Right renal pelvis (tissue), 4 donors: ENCODE measurements around the gene GPAT2. TPM values are rescaled to one million over a fixed set of nuclear protein-coding genes. Genes with fewer than 3 reads are reported as not detected.
"Not testable (repeated sequence)": the region's sequence is repeated elsewhere in the genome, so short reads cannot be mapped to it uniquely, and the experiment has no call there.

Experiments
- DNase-seq, 4 donors: peaks; one replicate each; pipeline ENCODE4 v3.0.0-alpha.2; 2013; ENCODE audit warnings: low read depth in 4 of 4, low spot score in 3 of 4, missing footprints in 1 of 4
- polyA plus RNA-seq, 4 donors: library from polyadenylated mRNA; unstranded; fragments of 120-200 nt; gene quantifications; one replicate each; pipeline ENCODE4 v1.2.1, GENCODE V29; 2013; ENCODE audit not compliant: insufficient read length in 4 of 4

The GPAT2 gene
- polyA plus RNA-seq, 4 donors: 2.4 to 4.5 (median 3.2) TPM

DNA sequence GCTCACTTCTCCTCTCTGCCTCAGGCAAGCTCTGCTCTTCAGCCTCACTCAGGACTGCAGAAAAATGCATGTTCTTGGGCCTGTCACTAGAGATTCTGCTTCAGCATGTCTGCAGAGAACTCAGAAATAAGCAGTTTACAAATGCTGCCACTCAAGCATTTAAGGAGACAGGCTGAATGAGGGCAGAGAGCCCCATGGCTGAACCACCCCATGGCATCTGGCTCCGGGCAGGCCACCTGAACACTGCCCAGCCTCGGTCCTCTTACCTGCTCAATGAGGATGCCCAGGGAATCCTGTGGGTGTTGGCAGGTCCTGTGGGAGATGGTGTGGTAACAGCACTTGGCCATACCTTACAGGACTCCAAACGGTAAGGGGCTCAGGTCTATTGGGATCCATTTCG is 31.2 kb upstream of the GPAT2 start:
- DNase-seq: not testable (repeated sequence)

DNA sequence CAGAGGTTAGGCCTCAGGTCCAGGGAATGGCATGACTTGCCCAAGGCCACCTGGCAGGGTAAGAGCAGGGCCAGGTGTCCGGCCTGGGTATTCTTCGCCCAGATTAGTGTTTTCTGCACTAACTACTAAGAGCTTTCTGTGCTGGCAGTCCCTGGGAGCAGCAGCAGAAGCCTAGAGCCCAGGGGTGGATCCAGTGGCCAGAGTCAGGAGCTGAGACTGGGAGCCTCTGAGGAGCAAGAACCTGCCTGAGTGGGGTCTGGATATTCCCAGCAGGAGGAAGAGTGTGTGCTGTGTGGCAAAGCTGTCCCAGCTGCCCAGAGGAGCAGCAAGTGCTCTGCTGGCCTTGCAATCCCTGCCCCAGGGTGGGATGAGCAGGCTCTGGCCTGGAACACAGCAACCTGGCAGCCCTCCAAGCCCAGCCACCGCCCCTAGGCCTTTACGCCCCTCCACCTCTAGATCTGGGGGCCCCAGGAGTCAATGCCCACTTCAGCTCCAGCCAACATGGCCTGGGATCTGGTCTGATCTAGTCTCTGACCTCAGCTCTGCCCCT is 30.7 kb upstream of the GPAT2 start:
- no peak for DNase-seq

DNA sequence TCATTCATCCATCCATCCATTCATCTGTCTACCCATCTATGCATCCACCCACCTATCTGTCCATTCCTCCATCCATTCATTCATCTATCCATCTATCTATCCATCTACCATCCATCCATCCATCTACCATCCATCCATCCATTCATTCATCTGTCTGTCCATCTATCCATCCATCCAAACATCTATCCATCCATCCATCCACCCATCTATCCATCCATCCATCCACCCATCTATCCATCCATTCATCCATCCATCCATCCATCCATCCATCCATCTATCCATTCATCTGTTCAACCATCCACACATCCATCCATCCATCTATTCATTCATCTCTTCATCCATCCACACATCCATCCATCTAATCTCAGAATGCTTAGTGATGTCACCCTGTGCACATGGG is 30.0 kb upstream of the GPAT2 start:
- not testable (repeated sequence) for DNase-seq

DNA sequence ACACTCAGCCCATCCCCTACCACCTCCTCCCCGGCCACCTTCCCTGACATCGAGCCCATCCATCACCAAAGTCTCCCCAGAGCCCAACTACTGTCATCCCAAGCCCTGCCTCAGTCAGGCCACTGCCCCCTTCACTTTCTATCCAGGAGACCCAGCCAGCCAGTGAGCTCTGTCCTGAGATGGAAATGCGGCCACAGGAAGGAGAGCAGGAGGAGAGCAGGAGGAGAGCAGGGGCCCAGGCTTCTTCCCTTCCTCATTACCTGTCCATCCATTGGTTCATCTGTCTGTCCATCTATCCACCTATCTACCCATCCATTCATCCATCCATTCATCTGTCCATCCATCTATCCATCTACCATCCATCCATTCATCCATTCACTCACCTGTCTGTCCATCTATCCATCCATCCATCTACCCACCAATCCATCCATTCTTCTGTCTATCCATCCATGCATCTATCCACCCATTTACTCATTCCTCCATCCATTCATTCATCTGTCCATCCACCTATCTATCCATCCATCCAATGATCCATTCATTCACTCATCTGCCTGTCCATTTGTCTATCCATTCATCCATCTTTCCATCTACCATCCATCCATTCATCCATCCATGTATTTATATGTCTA is 29.4 kb upstream of the GPAT2 start:
- DNase-seq: not testable (repeated sequence)

DNA sequence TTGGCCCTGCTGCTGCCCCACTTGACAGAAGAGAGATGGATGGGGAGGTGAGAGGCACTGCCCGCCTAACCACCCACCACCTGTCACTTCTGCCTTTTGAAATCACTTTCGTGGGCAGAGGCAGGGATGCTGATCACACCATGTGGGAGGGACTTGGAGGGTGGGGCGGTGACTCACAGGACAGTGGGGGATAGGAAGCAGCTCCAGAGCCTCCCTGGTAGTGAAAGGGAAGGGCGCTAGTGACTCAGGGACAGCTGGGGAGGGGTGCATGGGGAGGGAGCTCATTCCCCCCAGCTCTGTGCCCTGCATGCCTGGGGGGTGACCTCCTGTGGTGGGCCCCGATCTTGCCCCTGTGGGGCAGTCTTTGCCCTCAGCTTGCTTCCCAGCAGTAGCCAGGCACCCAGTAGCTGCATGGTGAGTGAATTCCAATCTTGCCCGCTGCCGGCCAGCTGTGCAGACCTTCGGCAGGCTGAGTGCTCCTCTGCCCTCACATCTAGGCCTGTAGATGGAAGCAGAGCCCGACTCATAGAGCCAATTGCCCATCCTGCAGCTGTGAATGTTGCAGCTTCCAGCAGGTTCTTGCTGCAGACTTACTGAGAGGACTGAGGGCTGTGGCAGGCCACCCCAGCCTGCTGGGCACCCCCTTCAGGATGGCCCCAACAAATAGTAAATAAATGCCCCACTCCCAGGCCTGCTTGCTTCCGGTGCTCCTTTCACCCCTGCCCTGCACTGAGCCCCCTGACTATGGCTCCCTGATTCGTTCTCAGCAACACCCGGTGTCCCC is 28.6 kb upstream of the GPAT2 start:
- not testable (repeated sequence) for DNase-seq

DNA sequence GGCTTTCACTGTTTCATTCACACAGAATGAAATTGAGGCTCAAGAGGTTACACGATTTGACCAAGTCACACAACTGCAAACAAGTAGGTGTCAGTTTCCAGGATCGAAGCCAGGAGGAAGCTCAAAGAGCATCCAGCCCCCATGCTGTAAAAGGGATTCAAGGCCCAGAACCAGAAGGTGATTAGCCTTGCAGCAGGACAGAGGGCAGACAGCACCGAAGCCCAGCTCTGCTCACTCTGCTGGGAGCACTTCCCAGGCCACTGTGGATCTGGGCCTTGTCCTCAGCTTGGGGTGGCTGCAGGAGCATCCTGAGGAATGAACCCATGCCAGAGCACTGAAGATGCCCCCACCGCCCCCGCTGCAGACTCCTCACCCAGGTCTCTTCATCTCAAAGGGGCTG is 27.8 kb upstream of the GPAT2 start:
- not testable (repeated sequence) for DNase-seq

DNA sequence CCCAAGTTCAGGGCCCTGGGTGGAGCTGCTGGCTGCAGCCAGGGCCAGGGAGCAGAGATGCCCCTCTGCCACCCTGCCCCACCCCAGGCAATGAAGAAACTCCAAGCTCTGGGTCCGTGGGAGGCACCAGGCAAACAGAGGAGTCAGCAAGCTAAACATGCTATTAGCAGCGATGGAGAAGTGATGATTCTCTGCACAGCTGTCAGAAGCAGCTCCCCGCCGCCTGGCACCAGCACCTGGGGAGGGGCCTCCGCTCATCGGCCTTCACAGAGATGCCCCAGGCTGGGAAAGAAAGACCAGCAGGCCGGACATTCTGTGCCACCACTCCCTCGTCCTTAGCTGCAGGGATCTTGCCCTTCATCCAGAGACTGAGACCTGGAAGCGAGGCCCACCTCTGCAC is 27.2 kb upstream of the GPAT2 start:
- DNase-seq: not testable (repeated sequence)

DNA sequence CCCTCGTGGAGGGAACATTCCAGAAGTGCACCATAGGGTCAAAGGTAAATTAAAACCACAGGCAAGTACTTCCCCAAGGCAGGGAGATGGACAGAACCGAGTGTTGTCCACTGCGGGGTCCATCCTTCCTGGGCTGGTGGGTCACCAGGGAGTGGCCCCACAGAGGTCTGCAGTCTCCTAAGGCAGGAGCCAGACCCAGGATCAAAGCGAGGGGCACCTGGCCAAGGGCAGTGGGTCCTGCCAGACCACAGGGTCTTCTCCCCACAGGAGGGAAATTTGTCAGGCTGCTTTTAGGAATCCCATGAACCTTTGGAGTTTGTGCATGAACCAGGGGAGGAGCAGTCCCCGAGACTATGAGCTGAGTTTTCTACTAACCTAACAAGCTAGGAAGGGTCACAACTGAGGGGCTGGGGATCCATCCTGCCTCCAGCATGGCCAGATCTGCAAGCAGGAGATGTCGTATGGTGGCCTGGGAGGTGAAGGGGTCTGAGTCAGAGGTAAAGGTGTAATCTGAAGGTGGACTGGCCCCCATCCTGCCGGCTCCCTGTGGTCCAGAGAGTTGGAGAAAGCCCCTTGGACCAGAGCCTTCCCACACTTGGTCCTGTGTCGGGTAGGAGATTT is 26.6 kb upstream of the GPAT2 start:
- DNase-seq: not testable (repeated sequence)

DNA sequence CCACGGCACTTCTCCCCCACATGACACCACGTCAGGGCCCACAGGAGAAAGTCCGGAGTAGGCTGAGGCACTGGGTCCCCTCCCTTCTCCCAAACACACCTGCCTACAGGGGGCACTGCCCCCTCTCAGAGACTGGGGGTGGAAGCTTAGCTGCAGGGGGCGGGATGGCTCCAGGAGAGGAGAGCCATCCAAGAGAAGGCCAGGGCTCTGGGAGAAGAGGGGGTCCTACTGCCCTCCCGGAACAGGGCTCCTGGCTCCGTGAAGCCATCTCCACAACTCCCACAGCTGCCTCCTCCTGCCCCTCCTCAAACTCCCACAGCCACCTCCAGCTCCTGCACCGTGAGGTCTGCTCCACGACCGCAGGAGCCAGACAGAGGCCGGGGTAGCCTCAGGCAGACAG is 25.6 kb upstream of the GPAT2 start:
- DNase-seq: not testable (repeated sequence)

DNA sequence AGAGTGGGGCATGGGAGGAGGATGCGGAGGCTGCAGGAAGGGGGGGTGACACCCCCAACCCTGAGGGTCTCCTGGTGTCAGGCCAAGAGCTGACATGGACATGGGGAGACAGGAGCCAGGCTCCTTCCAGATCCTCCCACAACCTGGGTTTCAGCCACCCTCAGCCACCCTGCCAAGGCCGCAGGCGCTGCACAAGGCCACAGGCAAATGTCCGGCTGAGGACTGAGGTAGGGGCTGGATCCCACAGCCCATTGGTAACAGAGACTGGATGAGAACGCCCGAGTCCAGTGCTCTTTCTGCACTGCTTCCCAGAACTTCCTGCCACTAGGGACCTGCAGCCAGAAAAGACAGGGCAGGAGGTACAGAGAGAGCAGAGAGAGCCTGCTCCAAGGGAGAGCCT is 24.7 kb upstream of the GPAT2 start:
- not testable (repeated sequence) for DNase-seq

DNA sequence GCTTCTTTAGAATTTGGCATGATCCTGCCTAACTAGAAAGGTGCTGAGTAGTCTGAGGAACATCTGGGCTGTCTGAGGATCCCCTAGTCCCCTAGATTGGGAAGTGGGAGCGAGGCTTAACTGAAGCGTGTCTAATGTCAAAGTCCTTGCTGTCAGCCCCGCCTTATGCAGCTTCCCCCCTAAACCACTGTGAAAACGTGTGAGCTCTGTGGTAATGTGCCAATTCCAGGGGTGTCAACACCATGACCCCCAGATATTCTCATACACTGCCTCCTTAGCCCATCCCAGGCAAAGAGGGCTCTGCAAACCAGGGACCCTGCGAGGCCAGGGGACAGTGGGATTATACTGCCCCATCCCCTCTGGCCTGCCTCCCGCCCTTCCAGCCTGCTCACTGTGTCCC is 21.1 kb upstream of the GPAT2 start:
- DNase-seq: not testable (repeated sequence)

DNA sequence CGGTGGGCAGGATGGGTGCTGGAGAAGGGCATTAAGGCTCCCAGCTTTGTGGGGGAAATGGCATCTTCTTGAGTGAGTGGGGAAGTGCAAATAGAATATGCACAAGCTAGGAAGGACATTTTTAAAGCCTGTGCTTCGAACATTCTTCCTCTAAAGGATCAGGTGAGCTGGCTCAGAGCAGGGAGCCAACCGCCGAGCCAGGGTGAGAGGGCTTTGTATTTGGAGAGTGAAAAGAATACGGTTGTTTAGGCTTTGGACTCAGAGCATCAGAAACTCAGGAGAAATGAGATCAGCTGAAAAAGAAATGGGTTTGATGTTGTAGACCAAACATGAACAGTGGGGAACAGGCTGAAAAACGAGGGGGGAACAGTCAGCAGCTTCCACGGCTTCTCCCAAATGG is 19.8 kb upstream of the GPAT2 start:
- not testable (repeated sequence) for DNase-seq

DNA sequence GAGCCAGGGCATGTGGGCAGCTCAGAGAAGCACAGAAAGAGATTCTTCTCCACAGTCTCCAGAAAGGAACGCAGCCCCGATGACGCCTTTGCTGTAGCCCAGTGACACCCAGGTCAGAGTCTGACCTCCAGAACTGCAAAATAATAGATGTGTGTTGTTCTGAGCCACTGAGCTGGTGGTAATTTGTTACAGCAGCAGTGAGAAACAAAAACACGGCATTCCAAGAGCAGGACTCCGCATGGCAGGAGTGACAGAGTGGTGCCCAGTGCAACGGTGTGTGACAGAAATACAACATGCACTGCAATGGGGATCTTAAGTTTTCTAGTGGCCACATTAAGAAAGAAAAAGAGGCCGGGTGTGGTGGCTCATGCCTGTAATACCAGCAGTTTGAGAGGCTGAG is 18.7 kb upstream of the GPAT2 start:
- not testable (repeated sequence) for DNase-seq

DNA sequence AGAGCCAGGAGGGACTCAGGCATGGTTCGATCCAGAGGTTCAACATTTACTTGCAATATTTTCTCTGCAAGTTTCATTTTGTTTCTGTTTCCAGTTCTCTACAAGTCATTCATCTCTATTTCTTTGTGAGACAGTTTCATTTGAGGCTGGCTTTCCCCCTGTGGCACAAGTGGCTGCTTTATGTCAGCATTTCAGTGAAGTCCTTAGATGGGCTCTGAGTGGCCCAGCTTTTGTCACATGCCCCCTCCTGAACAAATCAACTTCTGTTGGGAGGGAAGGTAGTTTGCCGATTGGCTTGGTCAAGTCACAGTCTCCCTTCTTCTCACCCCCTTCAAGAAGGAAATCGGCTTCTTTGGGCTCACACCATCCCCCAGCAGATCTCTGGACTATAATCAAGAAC is 17.9 kb upstream of the GPAT2 start:
- DNase-seq: not testable (repeated sequence)

DNA sequence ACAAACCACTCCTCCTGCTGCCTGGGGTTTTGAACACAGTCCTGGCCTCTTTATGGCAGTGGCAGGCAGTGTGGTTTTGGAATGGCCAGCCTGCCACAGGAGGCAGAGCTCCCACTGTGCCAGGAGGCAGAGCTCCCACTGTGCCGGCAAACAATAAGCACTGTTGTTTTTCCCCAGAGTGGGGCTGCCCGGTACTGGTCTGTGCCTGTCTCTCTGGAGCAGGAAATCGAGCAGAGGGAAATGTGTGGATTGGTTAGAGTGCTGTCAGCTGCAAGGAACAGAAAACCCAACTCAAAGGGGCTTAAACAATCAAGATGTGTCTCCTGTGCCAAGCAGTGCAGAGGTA is 15.2 kb upstream of the GPAT2 start:
- DNase-seq: not testable (repeated sequence)

DNA sequence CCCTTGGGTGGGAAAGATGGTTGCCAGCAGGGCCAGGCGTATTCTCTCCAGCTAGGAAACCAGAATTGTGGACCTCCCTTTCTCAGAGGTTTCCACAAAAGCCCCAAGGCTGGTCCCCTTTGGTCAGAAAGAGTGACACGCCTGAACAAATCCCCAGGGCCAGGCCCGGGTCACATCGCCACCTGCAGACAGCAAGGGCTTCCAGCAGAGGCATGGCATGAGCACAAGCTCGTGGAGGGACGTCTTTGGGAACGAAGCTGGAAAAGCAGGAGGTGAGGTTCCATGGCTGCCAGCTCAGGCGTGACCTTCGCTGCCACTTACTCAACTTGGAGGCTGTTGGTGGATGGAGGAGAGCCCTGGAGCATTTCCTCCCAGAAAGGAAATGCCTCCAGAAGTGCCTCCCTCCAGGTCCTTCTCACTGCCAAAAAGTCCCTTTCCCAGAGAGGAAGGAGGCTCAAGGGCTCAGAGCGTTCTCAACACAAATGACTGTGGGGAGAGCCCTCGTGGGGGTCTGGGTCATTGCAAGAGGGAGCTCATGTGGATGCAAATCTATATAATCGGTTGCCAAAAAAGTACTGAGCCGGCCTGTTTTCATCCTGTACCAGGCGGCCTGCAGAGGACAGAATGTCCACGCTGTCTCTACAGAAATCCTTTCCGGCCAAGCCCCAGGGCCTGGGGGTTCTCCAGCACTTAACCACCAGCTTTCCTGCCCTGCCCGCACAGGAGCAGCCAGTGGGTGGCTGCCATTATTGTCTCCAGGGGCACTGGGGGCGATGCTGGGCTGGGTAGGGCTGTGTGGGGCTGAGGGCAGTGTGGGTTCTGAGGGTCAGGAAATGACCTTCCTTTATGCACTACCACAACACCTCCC is 14.6 kb upstream of the GPAT2 start:
- not testable (repeated sequence) for DNase-seq

DNA sequence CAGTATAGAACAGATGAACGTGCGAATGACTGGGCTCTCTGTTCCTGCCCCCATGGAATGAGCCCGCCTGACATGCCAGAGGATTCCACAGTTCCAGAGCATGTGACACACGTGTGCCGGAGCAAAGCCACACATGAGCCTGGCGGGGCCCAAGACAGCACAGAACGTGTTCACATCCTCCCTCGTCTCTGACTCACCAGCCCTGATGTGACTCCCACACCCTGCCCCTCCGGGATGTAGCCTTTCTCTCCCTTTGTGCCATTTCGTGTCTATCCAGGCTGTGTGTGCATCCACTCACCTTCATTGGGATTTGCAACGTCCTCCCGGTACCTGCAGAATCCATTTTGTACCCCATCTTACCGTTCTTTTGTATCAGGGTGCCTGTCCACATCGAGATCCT is 838 bp upstream of the GPAT2 start:
- not testable (repeated sequence) for DNase-seq

DNA sequence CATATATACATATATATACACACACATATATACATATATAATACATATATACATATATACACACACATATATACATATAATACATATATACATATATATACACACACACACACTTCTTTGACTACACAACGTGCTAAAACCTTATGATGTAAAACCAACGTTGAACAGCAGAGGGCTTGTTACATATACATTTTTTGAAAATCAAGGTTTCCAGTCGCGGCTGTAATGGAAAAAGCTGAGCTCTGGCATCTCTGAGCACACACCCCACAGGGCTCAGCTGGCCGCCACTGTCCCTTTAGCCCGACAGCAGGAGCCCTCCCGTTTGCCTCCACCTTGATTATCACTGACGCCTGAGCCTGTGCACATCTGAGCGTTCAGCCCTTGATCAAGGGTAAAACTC is 719 bp downstream of the GPAT2 start:
- DNase-seq: not testable (repeated sequence)

DNA sequence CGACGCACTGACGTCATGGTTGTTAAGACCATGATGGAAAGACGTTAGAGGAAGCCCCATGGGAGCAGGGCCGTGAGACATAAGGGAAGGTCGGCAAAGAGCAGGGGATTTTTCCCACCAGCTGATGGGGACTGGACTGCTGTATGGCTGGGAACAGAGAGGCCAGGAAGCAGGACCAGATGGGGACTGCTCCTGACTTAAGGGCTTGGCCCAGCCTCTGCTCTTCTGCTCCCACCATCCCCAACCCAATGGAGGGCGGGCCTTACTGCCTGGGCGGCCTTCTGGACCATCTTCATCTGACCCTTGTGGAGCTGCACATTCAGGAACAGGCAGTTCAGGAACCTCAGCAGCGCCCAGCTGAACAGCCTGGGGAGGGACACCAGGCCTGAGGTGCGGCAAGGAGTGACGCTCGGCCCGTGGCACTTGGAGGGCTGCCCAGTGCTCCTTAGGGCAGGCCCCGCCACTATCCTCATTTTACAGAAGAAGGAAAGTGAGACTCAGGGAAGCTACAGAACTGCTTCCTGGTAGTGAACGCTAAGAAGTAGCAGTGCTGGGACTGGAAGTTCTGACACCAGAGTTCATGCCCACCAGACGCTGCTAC is 6.9 kb downstream of the GPAT2 start:
- DNase-seq: not testable (repeated sequence)

DNA sequence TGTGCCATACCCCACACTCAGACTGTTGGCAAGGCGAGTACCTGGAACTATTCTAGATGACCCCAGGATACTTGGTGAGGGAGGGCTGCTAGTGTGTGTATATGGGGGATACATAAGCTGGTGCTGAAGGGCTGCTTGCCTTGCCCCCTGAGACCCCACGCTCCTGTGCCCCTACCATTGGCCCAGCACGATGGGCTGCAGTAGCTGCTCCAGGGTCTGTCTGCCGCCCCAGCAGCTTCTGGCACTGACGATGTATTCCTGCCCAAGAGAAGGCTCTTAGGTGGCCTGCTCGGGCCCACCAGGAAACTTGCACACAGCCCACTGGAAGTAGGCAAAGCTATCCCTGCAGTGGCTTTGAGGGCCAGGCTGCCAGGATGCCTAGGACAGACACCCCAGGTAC is 9.0 kb downstream of the GPAT2 start:
- not testable (repeated sequence) for DNase-seq
